NCI-H1105 (cell line): ENCODE data around the gene MED4.
A peak's percentile ranks its signal among the peaks of the same experiment; 100 is the strongest.

Experiments
- DNase-seq: peaks from one replicate; lab custom pipeline; 2025; lab: John Stamatoyannopoulos, UW

The MED4 gene

GRCh38 chr13:48037346-48038173, 57.3 kb downstream of the MED4 start, which contains the start of gene NUDT15:
NUDT15 (plus strand) TSS chr13:48037726; CDS start chr13:48037747, 21 bp downstream.
- peak; percentile 83 for DNase-seq

- DNase-seq = no peak
Measured at GRCh38 chr13:48029859-48030258, 65.0 kb downstream of the MED4 start.

GRCh38 chr13:48028066-48028465, 66.8 kb downstream of the MED4 start:
- DNase-seq = no peak
